IPS-18c (cell line): ENCODE data around the gene INTS4.
"Not testable (repeated sequence)": the region's sequence is repeated elsewhere in the genome, so short reads cannot be mapped to it uniquely, and the experiment has no call there.

Experiments
- H3K4me3 ChIP-seq: 2 replicates; pipeline ENCODE4 v1.7.0; 2013; ENCODE audit warnings: low read depth, mild to moderate bottlenecking, low read length, moderate library complexity; ENCODE audit not compliant: insufficient read depth
- H3K9me3 ChIP-seq: one replicate; pipeline ENCODE4 v1.6.1; 2013; ENCODE audit warnings: mild to moderate bottlenecking, low read length, moderate library complexity; ENCODE audit not compliant: control insufficient read depth, insufficient read depth

INTS4 gene

DNA sequence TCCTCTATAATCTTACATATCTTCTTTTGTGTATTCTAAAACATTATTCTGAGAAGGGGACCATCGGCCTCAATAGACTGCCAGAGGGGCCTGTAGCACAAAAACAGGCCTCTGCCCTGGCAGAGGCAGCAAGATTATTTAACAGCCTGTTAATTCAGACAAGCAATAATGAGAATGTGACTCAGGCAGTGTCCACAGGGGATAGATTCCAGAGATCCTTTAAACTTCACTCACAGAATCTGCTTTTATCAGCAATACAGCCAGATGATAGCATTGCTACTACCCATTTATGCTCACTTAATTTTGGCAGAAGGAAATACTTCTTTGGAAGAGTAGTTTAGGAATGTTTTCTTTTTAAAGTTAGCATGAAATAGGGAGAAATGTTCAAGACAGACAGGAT is 128.7 kb downstream of the INTS4 start:
- Histone ChIP-seq H3K4me3 (no peak overlapping the region), H3K9me3 (no peaks in the 10 kb centered on the region)

GRCh38 chr11:77861444-77861843 is 133.0 kb downstream of the INTS4 start:
- not testable (repeated sequence) for H3K9me3 ChIP-seq, H3K4me3 ChIP-seq

- H3K4me3 ChIP-seq = not testable (repeated sequence)
- H3K9me3 ChIP-seq = peaks cover 23% of the 10 kb centered on the region
Observed at GRCh38 chr11:77857906-77858457, 136.5 kb downstream of the INTS4 start.

DNA sequence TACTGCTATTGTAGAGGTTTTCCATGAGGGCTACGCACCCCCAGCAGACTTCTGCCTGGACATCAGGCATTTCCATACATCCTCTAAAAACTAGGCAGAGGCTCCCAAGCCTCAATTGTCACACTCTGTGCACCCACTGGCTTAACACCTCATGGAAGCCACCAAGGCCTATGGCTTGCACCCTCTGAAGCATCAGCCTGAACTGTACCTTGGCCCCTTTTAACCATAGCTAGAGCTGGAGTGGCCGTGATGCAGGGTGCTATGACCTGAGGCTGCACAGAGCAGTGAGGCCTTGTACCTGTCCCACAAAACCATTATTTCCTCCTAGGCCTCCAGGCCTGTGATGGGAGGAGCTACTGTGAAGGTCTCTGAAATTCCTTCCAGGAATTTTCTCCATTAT is 139.6 kb downstream of the INTS4 start:
- 0 out of 2 replicates have a peak overlapping the region, but pooled peaks have one; percentile 9 for H3K4me3 ChIP-seq
- H3K9me3 ChIP-seq = peaks cover 23% of the 10 kb centered on the region

GRCh38 chr11:77851503-77851902 is 143.0 kb downstream of the INTS4 start:
- Histone ChIP-seq H3K4me3 (no peak overlapping the region), H3K9me3 (peaks cover 23% of the 10 kb centered on the region)

GRCh38 chr11:77843700-77844099 is 150.8 kb downstream of the INTS4 start:
- H3K9me3 ChIP-seq, H3K4me3 ChIP-seq: not testable (repeated sequence)

DNA sequence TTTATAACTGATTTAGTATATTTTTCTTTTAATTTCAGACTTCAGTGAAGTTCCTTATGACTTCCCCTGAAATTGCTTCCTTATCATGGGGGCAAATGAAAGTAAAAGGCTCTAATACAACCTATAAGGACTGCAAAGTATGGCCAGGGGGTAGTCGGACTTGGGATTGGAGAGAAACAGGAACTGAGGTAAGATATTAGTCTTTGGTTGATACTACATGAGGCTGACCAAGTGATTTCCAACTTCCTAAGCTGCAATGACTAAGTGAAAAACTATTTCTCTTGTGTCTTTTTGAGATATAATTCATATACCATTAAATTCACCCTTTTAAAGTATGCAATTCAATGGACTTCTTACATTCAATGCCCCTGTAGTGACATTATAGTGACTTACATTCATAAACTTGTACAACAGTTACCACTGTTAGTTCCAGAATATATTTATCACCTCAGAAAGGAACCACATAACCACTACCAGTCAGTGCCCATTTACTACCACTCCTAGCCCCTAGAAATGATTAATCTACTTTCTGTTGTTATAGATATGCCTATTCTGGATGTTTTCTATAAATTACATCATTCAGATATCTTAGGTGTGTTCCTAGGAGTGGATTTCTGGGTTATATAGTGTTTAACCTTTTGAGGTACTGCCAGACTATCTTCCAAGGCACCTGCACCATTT is 151.9 kb downstream of the INTS4 start:
- Histone ChIP-seq H3K4me3 (no peak overlapping the region), H3K9me3 (no peaks in the 10 kb centered on the region)

DNA sequence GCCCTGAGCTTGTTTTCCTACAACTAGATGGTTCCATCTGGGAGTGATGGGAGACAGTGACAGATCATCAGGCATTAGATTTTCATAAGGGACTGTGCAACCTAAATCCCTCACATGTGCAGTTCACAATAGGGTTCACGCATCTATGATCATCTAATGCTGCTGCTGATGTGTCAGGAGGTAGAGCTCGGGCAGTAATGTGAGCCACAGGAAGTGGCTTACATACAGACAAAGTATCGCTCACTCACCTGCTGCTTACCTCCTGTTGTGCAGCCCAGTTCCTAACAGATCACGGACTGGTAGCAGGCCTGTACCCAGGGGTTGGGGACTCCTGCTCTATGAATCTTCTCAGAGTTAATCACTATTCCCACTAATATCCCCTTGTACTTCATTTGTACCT is 161.2 kb downstream of the INTS4 start:
- Histone ChIP-seq H3K9me3 (peaks cover 5% of the 10 kb centered on the region), H3K4me3 (no peak overlapping the region)

DNA sequence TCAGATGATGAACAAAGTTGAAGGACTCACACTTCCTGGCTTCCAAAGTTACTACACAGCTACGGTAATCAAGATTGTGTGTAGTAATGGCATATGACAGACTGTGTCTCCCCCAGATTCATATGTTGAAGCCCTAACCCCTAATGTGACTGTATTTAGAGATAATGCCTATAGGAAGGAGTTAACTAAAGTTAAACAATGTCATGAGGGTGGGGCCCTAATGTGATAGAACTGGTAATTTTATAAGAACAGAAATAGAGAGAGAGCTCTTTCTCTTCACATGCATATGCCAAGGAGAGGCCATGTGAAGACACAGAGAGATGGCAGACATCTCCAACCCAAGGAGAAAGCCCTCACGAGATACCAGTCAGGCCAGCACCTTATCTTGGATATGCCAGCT is 165.5 kb downstream of the INTS4 start:
- no peak overlapping the region for H3K4me3 ChIP-seq
- H3K9me3 ChIP-seq = peaks cover 5% of the 10 kb centered on the region
